A673 (cell line): ENCODE measurements around the gene EPHB6. TPM values are rescaled to one million over a fixed set of nuclear protein-coding genes. Genes with fewer than 3 reads are reported as not detected.

Experiments used
- BruUV-seq: library from RNA; stranded (reverse); fragments of 400-500 nt; replicated peaks from 2 replicates; lab custom pipeline; 2021; lab: Mats Ljungman, UMichigan
- CTCF ChIA-PET: fragments of 300-600 bp; sonication (Branson Sonifier 250); formaldehyde crosslinking; loops from one replicate; lab custom pipeline; 2022; ENCODE audit warnings: antibody characterized with exemption; lab: Charles Lee
- POLR2A ChIA-PET: fragments of 300-600 bp; sonication (Branson Sonifier 250); formaldehyde crosslinking; loops from one replicate; lab custom pipeline; 2022; ENCODE audit warnings: antibody characterized with exemption; ENCODE audit not compliant: low non-redundant PET; lab: Charles Lee
- DNase-seq: peaks from one replicate; pipeline ENCODE4 v3.0.0-alpha.2; 2015; ENCODE audit warnings: low spot score
- H3K27ac ChIP-seq: fragments of 200-600 bp; sonication (generic); 2 replicates; pipeline ENCODE4 v1.5.1; 2016; ENCODE audit warnings: mixed run types, low read depth, mild to moderate bottlenecking, mixed read lengths, antibody characterized with exemption, low read length; ENCODE audit not compliant: poor library complexity, severe bottlenecking
- H3K27me3 ChIP-seq: fragments of 200-600 bp; sonication (generic); replicated peaks from 2 replicates; pipeline ENCODE4 v1.6.1; 2017; ENCODE audit warnings: mixed run types, low read depth, mild to moderate bottlenecking, mixed read lengths, antibody characterized with exemption, low read length; ENCODE audit not compliant: insufficient read depth, poor library complexity
- H3K36me3 ChIP-seq: fragments of 200-600 bp; sonication (generic); 2 replicates; pipeline ENCODE4 v1.6.1; 2016; ENCODE audit warnings: mixed run types, mild to moderate bottlenecking, mixed read lengths, antibody characterized with exemption, low read length; ENCODE audit not compliant: insufficient read depth, poor library complexity, severe bottlenecking
- H3K4me1 ChIP-seq: fragments of 200-600 bp; sonication (generic); 2 replicates; pipeline ENCODE4 v1.6.1; 2017; ENCODE audit warnings: mixed run types, mild to moderate bottlenecking, mixed read lengths, antibody characterized with exemption, low read length; ENCODE audit not compliant: insufficient read depth, poor library complexity, severe bottlenecking
- H3K4me3 ChIP-seq: fragments of 200-600 bp; sonication (generic); 2 replicates; pipeline ENCODE4 v1.5.1; 2016; ENCODE audit warnings: low read depth, mixed run types, mild to moderate bottlenecking, mixed read lengths, low read length; ENCODE audit not compliant: poor library complexity, severe bottlenecking
- H3K9me3 ChIP-seq: fragments of 200-600 bp; sonication (generic); 2 replicates; pipeline ENCODE4 v1.6.1; 2016; ENCODE audit warnings: mixed run types, low read depth, mild to moderate bottlenecking, mixed read lengths, antibody characterized with exemption, low read length; ENCODE audit not compliant: poor library complexity, severe bottlenecking
- CTCF ChIP-seq: fragments of 300-800, 200-600 bp; sonication (generic); conservative IDR thresholded peaks from 2 replicates; pipeline ENCODE4 v1.5.1; 2017; ENCODE audit warnings: low read depth, mild to moderate bottlenecking, antibody characterized with exemption, low read length, moderate library complexity, mixed read lengths
- EZH2 ChIP-seq: fragments of 200-600 bp; sonication (generic); IDR thresholded peaks from 2 replicates; pipeline ENCODE4 v1.6.1; 2017; ENCODE audit warnings: borderline replicate concordance, low read depth, mild to moderate bottlenecking, mixed read lengths, antibody characterized with exemption, low read length; ENCODE audit not compliant: poor library complexity, severe bottlenecking
- intact Hi-C: fragments of 100-400 bp; cut with micrococcal nuclease; formaldehyde crosslinking; loops from one replicate; pipeline ENCODE4 v1.10.0; 2022; ENCODE audit not compliant: unreplicated experiment
- total RNA-seq: library from RNA; stranded (reverse); gene quantifications from 2 replicates; pipeline ENCODE4 v1.2.3, GENCODE V29; 2021

The EPHB6 gene
- total RNA-seq, 1 experiment from 2014 or later: 0.49 TPM

GRCh38 chr7:142887282-142888015 is 32.6 kb downstream of the EPHB6 start:
- POLR2A ChIA-PET: no interaction called here
- intact Hi-C loops: no loop called here
- H3K4me3 ChIP-seq: no peak overlapping the region
- BruUV-seq: no TSS peak
- no peaks in the 10 kb centered on the region for H3K9me3 ChIP-seq
- peaks cover 16% of the 10 kb centered on the region for H3K27me3 ChIP-seq
- no peaks in the 10 kb centered on the region for H3K36me3 ChIP-seq
- CTCF ChIA-PET: no interaction called here
- no peak for DNase-seq
- H3K27ac ChIP-seq: no peak overlapping the region
- TF ChIP-seq EZH2 (no peak), CTCF (no peak)
- H3K4me1 ChIP-seq: no peaks in the 10 kb centered on the region

GRCh38 chr7:142889816-142890215 is 34.9 kb downstream of the EPHB6 start:
- no peak for TF ChIP-seq EZH2
- no peak for TF ChIP-seq CTCF
- H3K4me1 ChIP-seq: no peaks in the 10 kb centered on the region
- POLR2A ChIA-PET: no interaction called here
- DNase-seq: no peak
- no peaks in the 10 kb centered on the region for H3K9me3 ChIP-seq
- CTCF ChIA-PET: no interaction called here
- no peak overlapping the region for H3K4me3 ChIP-seq
- intact Hi-C loops: no loop called here
- peaks cover 4% of the 10 kb centered on the region for H3K27me3 ChIP-seq
- H3K36me3 ChIP-seq: no peaks in the 10 kb centered on the region
- no TSS peak for BruUV-seq
- no peak overlapping the region for H3K27ac ChIP-seq

GRCh38 chr7:142890874-142891485 is 36.1 kb downstream of the EPHB6 start:
- intact Hi-C loops: no loop called here
- Histone ChIP-seq H3K4me3 (no peak overlapping the region), H3K9me3 (no peaks in the 10 kb centered on the region), H3K27ac (no peak overlapping the region), H3K36me3 (no peaks in the 10 kb centered on the region), H3K27me3 (peaks cover 5% of the 10 kb centered on the region), H3K4me1 (no peaks in the 10 kb centered on the region)
- DNase-seq: no peak
- BruUV-seq: no TSS peak
- ChIA-PET CTCF (no interaction called here), POLR2A (no interaction called here)
- TF ChIP-seq CTCF: no peak
- TF ChIP-seq EZH2: no peak
